OCI-LY3 (cell line): ENCODE results near the gene PYGM.

Experiments used
- CTCF ChIP-seq: fragments of 200-600, 300-600 bp; sonication (generic); IDR thresholded peaks from 2 replicates; pipeline ENCODE4 v1.5.1; 2014; ENCODE audit warnings: antibody characterized with exemption, low read length, low read depth
- EZH2phosphoT487 ChIP-seq: fragments of 200-600 bp; shearing (Covaris generic); IDR thresholded peaks from 2 replicates; pipeline ENCODE4 v1.6.1; 2018; ENCODE audit warnings: antibody characterized with exemption, mixed run types, low read depth

GRCh38 chr11:64801561-64802369, 42.0 kb upstream of the PYGM start:
- no peak for TF ChIP-seq CTCF
- no peak for TF ChIP-seq EZH2phosphoT487
